IMR-90 (cell line): ENCODE measurements around the gene SYT8. TPM values are rescaled to one million over a fixed set of nuclear protein-coding genes. Genes with fewer than 3 reads are reported as not detected.

Experiments used
- ATAC-seq: fragments of 200-7000 bp; cut with Tn5 transposase; 2 replicates; pipeline ENCODE4 v1.9.1; 2020; ENCODE audit warnings: low read depth, mild to moderate bottlenecking, moderate library complexity
- BruUV-seq: library from RNA; stranded (reverse); fragments of 400-500 nt; replicated peaks from 2 replicates; lab custom pipeline; 2021; lab: Mats Ljungman, UMichigan
- CTCF ChIA-PET: fragments of 300-600 bp; formaldehyde crosslinking; extraction: SDS; loops from one replicate; lab custom pipeline; 2021; ENCODE audit warnings: antibody characterized with exemption; lab: Yijun Ruan, JAX
- POLR2A ChIA-PET: fragments of 300-600 bp; sonication (Branson Sonifier 250); formaldehyde crosslinking; loops from one replicate; lab custom pipeline; 2022; ENCODE audit warnings: antibody characterized with exemption; ENCODE audit not compliant: unreplicated experiment; lab: Charles Lee
- DNase-seq: peaks from one replicate; pipeline ENCODE4 v3.0.0; 2013
- H2AFZ ChIP-seq: replicated peaks from 2 replicates; pipeline ENCODE3; 2013; ENCODE audit warnings: low read length, mild to moderate bottlenecking; ENCODE audit not compliant: poor library complexity
- H2AK5ac ChIP-seq: 2 replicates; pipeline ENCODE4 v1.6.1; 2013; ENCODE audit warnings: low read depth, low read length, inconsistent platforms
- H2AK9ac ChIP-seq: replicated peaks from 2 replicates; pipeline ENCODE3; 2013; ENCODE audit warnings: mild to moderate bottlenecking, low read depth, low read length, moderate library complexity; ENCODE audit not compliant: poor library complexity
- H2BK120ac ChIP-seq: 2 replicates; pipeline ENCODE4 v1.6.1; 2013; ENCODE audit warnings: low read depth, low read length, inconsistent platforms
- H2BK15ac ChIP-seq: 3 replicates; pipeline ENCODE4 v1.6.1; 2013; ENCODE audit warnings: low read depth, low read length, inconsistent platforms
- H2BK20ac ChIP-seq: 2 replicates; pipeline ENCODE4 v1.6.1; 2013; ENCODE audit warnings: low read depth, mild to moderate bottlenecking, inconsistent platforms, low read length, moderate library complexity
- H2BK5ac ChIP-seq: 2 replicates; pipeline ENCODE4 v1.6.1; 2013; ENCODE audit warnings: mild to moderate bottlenecking, low read depth, low read length, inconsistent platforms; ENCODE audit not compliant: poor library complexity, severe bottlenecking
- H3K14ac ChIP-seq: replicated peaks from 2 replicates; pipeline ENCODE4 v1.6.1; 2013; ENCODE audit warnings: low read depth, low read length, inconsistent platforms
- H3K18ac ChIP-seq: 2 replicates; pipeline ENCODE4 v1.6.1; 2013; ENCODE audit warnings: low read depth, low read length, control low read depth
- H3K23ac ChIP-seq: 2 replicates; pipeline ENCODE4 v1.6.1; 2013; ENCODE audit warnings: low read depth, low read length, inconsistent platforms
- H3K27ac ChIP-seq: 2 replicates; pipeline ENCODE4 v1.5.1; 2013; ENCODE audit warnings: mild to moderate bottlenecking, control low read depth, low read length; ENCODE audit not compliant: insufficient read depth
- H3K27me3 ChIP-seq: 2 replicates; pipeline ENCODE4 v1.6.1; 2013; ENCODE audit warnings: low read length; ENCODE audit not compliant: control insufficient read depth, insufficient read depth
- H3K36me3 ChIP-seq: 2 replicates; pipeline ENCODE4 v1.6.1; 2013; ENCODE audit warnings: low read length, mixed read lengths; ENCODE audit not compliant: control insufficient read depth, insufficient read depth
- H3K4ac ChIP-seq: 2 replicates; pipeline ENCODE4 v1.6.1; 2013; ENCODE audit warnings: low read depth, low read length, inconsistent platforms
- H3K4me1 ChIP-seq: 2 replicates; pipeline ENCODE4 v1.6.1; 2013; ENCODE audit warnings: low read length, mixed read lengths; ENCODE audit not compliant: control insufficient read depth, insufficient read depth
- H3K4me2 ChIP-seq: 2 replicates; pipeline ENCODE4 v1.6.1; 2013; ENCODE audit warnings: low read depth, mild to moderate bottlenecking, control low read depth, low read length, moderate library complexity
- H3K4me3 ChIP-seq: 2 replicates; pipeline ENCODE4 v1.5.1; 2013; ENCODE audit warnings: low read depth, mild to moderate bottlenecking, control low read depth, low read length, moderate library complexity; ENCODE audit not compliant: insufficient read depth
- H3K56ac ChIP-seq: 2 replicates; pipeline ENCODE4 v1.6.1; 2013; ENCODE audit warnings: low read length, inconsistent platforms; ENCODE audit not compliant: insufficient read depth; ENCODE audit errors: extremely low read depth
- H3K79me1 ChIP-seq, 2 experiments: 2 replicates each; pipeline ENCODE4 v1.6.1; 2013; ENCODE audit warnings: low read length in 2 of 2, inconsistent platforms in 1 of 2, low read depth in 1 of 2
- H3K9ac ChIP-seq: 2 replicates; pipeline ENCODE4 v1.6.1; 2013; ENCODE audit warnings: low read depth, low read length, control low read depth
- H3K9me1 ChIP-seq: 2 replicates; pipeline ENCODE4 v1.6.1; 2013; ENCODE audit warnings: low read length, inconsistent platforms; ENCODE audit not compliant: insufficient read depth
- H3K9me3 ChIP-seq: 2 replicates; pipeline ENCODE4 v1.6.1; 2013; ENCODE audit warnings: low read length; ENCODE audit not compliant: control insufficient read depth, insufficient read depth
- H4K20me1 ChIP-seq: 2 replicates; pipeline ENCODE4 v1.6.1; 2013; ENCODE audit warnings: low read length, inconsistent platforms; ENCODE audit not compliant: insufficient read depth
- H4K5ac ChIP-seq: 2 replicates; pipeline ENCODE4 v1.6.1; 2013; ENCODE audit warnings: mild to moderate bottlenecking, low read depth, low read length, control low read depth
- H4K8ac ChIP-seq, 2 experiments: 2 replicates each; pipeline ENCODE4 v1.6.1; 2013; ENCODE audit warnings: low read depth in 2 of 2, low read length in 2 of 2, control low read depth in 1 of 2, inconsistent platforms in 1 of 2
- H4K91ac ChIP-seq: 2 replicates; pipeline ENCODE4 v1.6.1; 2013; ENCODE audit warnings: low read depth, low read length, inconsistent platforms; ENCODE audit not compliant: insufficient read depth
- ELK1 ChIP-seq: fragments of 150-350 bp; IDR thresholded peaks from 2 replicates; pipeline ENCODE4 v1.6.1; 2016; ENCODE audit warnings: low read depth, mild to moderate bottlenecking, low read length, moderate library complexity, borderline replicate concordance
- MXI1 ChIP-seq: IDR thresholded peaks from 2 replicates; pipeline ENCODE4 v1.6.1; 2012; ENCODE audit warnings: low read depth, mild to moderate bottlenecking, low read length, moderate library complexity, borderline replicate concordance
- WGBS, 2 experiments: methylation state at CpG; one replicate each; pipeline versions ENCODE4 v1.1.5 to v1.1.7; 2013; ENCODE audit warnings: missing lambda C conversion rate in 2 of 2; ENCODE audit not compliant: insufficient read length in 1 of 2; ENCODE audit errors: extremely low coverage in 2 of 2; 5-methylcytosine and 5-hydroxymethylcytosine counted together
- dilution Hi-C: fragments of 300-500 bp; cut with HindIII; formaldehyde crosslinking; loops from one replicate; pipeline ENCODE4 v1.14.3; 2018; ENCODE audit warnings: low sequenced_read_pairs; ENCODE audit not compliant: unreplicated experiment
- in situ Hi-C: fragments of 300-500 bp; cut with MboI; formaldehyde crosslinking; loops from 3 replicates; pipeline ENCODE4 v1.14.3; 2019; ENCODE audit warnings: low sequenced_read_pairs, inconsistent platforms, mixed read lengths
- intact Hi-C: fragments of 100-400 bp; cut with micrococcal nuclease; formaldehyde crosslinking; loops from 2 replicates; pipeline ENCODE4 v1.10.0; 2022
- polyA plus RNA-seq, 3 experiments: library from polyadenylated mRNA; depleted of rRNA; stranded (reverse); fragments of >200 nt; gene quantifications; 2 replicates each; pipeline ENCODE4 v1.2.3, GENCODE V29; 2012; ENCODE audit warnings: low replicate concordance in 1 of 3
- total RNA-seq: library from RNA; depleted of rRNA; stranded (reverse); fragments of >200 nt; gene quantifications from 2 replicates; pipeline ENCODE4 v1.2.3, GENCODE V29; 2012

SYT8 gene
- total and polyA plus RNA-seq, 2 of the 4 experiments (the other 2 are of a cell fraction): not detected

GRCh38 chr11:1878137-1879031 lies 43.6 kb downstream of the SYT8 start:
- Histone ChIP-seq H4K91ac (no peak overlapping the region), H3K27me3 (peaks cover 4% of the 10 kb centered on the region; the same call in 1 of the 2 replicates), H3K4me1 (peaks cover 3% of the 10 kb centered on the region; the same call in 1 of the 2 replicates), H2BK5ac (no peak overlapping the region), H2BK20ac (no peak overlapping the region), H3K23ac (no peak overlapping the region), H3K9me1 (no peaks in the 10 kb centered on the region), H3K18ac (no peak overlapping the region), H3K4me2 (no peak overlapping the region), H4K5ac (no peak overlapping the region), H3K36me3 (no peaks in the 10 kb centered on the region), H3K4me3 (no peak overlapping the region), H3K9ac (no peak overlapping the region), H3K56ac (no peak overlapping the region), H3K14ac (no peak overlapping the region), H2BK120ac (no peak overlapping the region), H2AFZ (no peak overlapping the region), H3K9me3 (no peaks in the 10 kb centered on the region), H3K4ac (no peak overlapping the region), H3K27ac (no peak overlapping the region), H3K79me1 (no peaks in the 10 kb centered on the region), H4K20me1 (no peaks in the 10 kb centered on the region), H2AK5ac (no peak overlapping the region), H2BK15ac (no peak overlapping the region), H4K8ac (no peak overlapping the region), H2AK9ac (no peak overlapping the region)
- DNase-seq (no peak), ATAC-seq (no peak)
- intact Hi-C loops: no loop called here
- CTCF ChIA-PET: no interaction called here
- in situ Hi-C loops: no loop called here
- 97% methylated on average over 11 of the region's 30 CpGs; no CpG with 5 or more reads in 1 of the 2 experiments for WGBS, 2 experiments
- no TSS peak for BruUV-seq
- POLR2A ChIA-PET: no interaction called here
- TF ChIP-seq ELK1: no peak
- TF ChIP-seq MXI1: no peak
- dilution Hi-C loops: no loop called here
